ENCODE results near the gene B3GAT2.

Gene B3GAT2

DNA sequence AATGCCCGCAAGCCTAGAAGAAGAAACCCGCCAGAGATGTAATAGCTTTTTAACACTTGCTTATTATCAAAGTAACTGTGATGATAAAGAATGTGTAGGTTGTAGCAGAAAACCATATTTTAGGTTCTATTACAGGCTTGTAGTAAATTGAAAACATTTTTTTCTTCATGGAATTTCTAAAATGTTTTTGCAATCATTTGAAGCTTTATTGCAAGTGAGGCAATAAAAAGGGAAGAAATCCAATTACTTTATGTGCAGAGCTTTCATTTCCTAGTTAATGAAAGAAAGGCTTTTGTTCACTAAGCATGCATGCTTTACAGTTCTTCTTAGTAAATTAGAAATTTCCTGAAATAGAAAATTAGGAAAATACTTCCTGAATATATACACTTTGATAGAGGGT lies 135.1 kb downstream of the B3GAT2 start:
- Histone ChIP-seq H3K27ac (ENCODE audit: low read depth, low read length) (no peak overlapping the region), H3K9ac (ENCODE audit: low read depth in 1 of 2, low read length in 2 of 2) (no peak overlapping the region), H3K27me3 (ENCODE audit: control insufficient read depth in 1 of 2, insufficient read depth in 2 of 2, low read length in 2 of 2) (no peaks in the 10 kb centered on the region), H3K4me1 (ENCODE audit: control insufficient read depth in 1 of 2, insufficient read depth in 2 of 2, low read length in 2 of 2) (no peaks in the 10 kb centered on the region), H3K4me3 (ENCODE audit: low read depth in 1 of 2, low read length in 2 of 2) (no peak overlapping the region), H3K9me3 (ENCODE audit: control insufficient read depth in 1 of 2, low read length in 2 of 2) (no peaks in the 10 kb centered on the region), H3K36me3 (ENCODE audit: control insufficient read depth in 1 of 2, insufficient read depth in 2 of 2, low read length in 2 of 2) (no peaks in the 10 kb centered on the region)

DNA sequence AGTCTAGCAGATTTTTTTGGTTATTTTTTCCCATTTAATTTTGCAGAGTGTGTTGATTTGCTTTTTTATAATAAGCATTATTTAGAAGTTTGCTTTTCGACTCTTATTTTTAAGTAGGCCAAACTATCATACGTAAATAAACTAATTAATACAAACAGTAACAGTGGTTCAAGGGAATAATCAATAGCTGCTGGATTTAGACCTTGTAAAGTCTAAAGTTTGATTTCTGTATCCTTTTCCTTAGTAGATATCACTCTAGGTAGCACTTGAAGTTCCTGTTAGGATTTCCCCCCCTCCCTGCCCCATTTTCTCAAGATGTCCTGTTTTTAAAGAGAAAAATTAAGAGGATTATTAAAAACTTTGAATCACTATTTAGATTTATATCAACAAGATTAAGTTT lies 136.1 kb downstream of the B3GAT2 start:
- Histone ChIP-seq H3K36me3 (ENCODE audit: control insufficient read depth in 1 of 2, insufficient read depth in 2 of 2, low read length in 2 of 2) (no peaks in the 10 kb centered on the region), H3K27ac (ENCODE audit: low read depth, low read length) (no peak overlapping the region)

DNA sequence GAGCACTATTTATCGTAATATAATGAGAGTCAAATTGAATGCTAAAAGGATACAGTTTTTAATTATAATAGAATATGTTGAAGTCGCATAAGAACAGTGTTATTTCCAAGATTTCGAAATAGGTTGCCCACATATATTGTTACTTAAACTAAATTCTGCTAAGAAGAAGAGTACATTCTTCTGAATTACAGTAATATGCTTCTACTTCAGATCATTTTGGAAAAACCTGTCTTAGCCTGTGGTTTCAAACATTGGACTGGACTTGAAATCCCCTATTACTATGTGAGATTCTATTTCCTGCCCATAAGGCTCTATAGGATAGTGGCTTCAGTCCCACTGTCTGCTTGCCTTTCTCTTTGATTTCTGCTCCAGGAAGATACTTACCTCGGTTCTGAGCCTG lies 137.2 kb downstream of the B3GAT2 start:
- Histone ChIP-seq H3K27ac (ENCODE audit: low read depth, low read length) (no peak overlapping the region), H3K4me1 (ENCODE audit: control insufficient read depth in 1 of 2, insufficient read depth in 2 of 2, low read length in 2 of 2) (peaks cover 0 to 2% of the 10 kb centered on the region in 2 donors), H3K9ac (ENCODE audit: low read depth in 1 of 2, low read length in 2 of 2) (no peak overlapping the region)

More for the DNA sequence above, 136.1 kb downstream of the B3GAT2 start:
- H3K9me3 ChIP-seq (ENCODE audit: control insufficient read depth in 1 of 2, low read length in 2 of 2), result no peaks in the 10 kb centered on the region
- H3K27me3 ChIP-seq (ENCODE audit: control insufficient read depth in 1 of 2, insufficient read depth in 2 of 2, low read length in 2 of 2), result no peaks in the 10 kb centered on the region
- H3K9ac ChIP-seq (ENCODE audit: low read depth in 1 of 2, low read length in 2 of 2), result no peak overlapping the region
- no peak overlapping the region for H3K4me3 ChIP-seq (ENCODE audit: low read depth in 1 of 2, low read length in 2 of 2)
- no peaks in the 10 kb centered on the region for H3K4me1 ChIP-seq (ENCODE audit: control insufficient read depth in 1 of 2, insufficient read depth in 2 of 2, low read length in 2 of 2)

DNA sequence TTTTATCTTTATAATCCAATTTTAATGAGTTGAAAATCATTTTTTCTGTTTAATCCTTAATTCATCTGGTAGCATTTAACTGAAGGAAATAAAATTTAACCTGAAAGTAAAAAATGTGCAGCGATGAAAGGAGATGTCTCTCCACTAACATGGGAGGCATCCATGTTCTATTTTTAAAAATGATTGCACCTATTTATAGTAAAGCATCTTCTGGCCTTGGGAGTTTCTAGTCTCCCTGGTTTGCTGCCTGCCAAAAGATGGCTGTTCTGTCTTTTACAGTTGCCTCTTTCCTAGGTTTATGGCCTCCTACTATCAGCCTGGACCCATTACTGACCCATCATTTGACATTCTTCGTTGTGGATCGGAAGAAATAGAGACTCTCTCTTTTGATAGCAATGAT lies 143.0 kb downstream of the B3GAT2 start:
- Histone ChIP-seq H3K9ac (ENCODE audit: low read depth in 1 of 2, low read length in 2 of 2) (no peak overlapping the region), H3K27me3 (ENCODE audit: control insufficient read depth in 1 of 2, insufficient read depth in 2 of 2, low read length in 2 of 2) (no peaks in the 10 kb centered on the region), H3K4me1 (ENCODE audit: control insufficient read depth in 1 of 2, insufficient read depth in 2 of 2, low read length in 2 of 2) (peaks cover 0 to 5% of the 10 kb centered on the region in 2 donors), H3K4me3 (ENCODE audit: low read depth in 1 of 2, low read length in 2 of 2) (no peak overlapping the region), H3K36me3 (ENCODE audit: control insufficient read depth in 1 of 2, insufficient read depth in 2 of 2, low read length in 2 of 2) (no peaks in the 10 kb centered on the region), H3K27ac (ENCODE audit: low read depth, low read length) (no peak overlapping the region), H3K9me3 (ENCODE audit: control insufficient read depth in 1 of 2, low read length in 2 of 2) (no peaks in the 10 kb centered on the region)

More for the DNA sequence above, 137.2 kb downstream of the B3GAT2 start:
- Histone ChIP-seq H3K9me3 (ENCODE audit: control insufficient read depth in 1 of 2, low read length in 2 of 2) (no peaks in the 10 kb centered on the region), H3K27me3 (ENCODE audit: control insufficient read depth in 1 of 2, insufficient read depth in 2 of 2, low read length in 2 of 2) (no peaks in the 10 kb centered on the region), H3K36me3 (ENCODE audit: control insufficient read depth in 1 of 2, insufficient read depth in 2 of 2, low read length in 2 of 2) (no peaks in the 10 kb centered on the region), H3K4me3 (ENCODE audit: low read depth in 1 of 2, low read length in 2 of 2) (no peak overlapping the region)

DNA sequence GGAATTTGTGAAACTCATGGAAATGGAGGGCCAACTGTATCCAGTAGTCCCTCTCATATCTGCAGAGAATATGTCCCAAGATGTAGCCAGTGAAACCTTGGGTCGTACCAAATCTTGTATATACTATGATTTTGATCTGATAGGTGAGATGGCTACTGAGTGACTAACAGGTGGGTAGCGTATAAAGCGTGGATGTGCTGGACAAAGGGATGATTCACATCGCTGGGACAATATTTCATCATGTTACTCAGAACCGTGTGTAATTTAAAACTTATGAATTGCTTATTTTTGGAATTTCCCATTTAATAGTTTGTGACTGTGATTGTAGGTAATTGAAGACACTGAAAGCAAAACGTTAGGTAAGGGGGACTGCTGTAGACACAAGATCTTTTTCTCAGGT lies 145.1 kb downstream of the B3GAT2 start:
- H3K4me3 ChIP-seq (ENCODE audit: low read depth in 1 of 2, low read length in 2 of 2), result no peak overlapping the region
- no peak overlapping the region for H3K27ac ChIP-seq (ENCODE audit: low read depth, low read length)
- no peaks in the 10 kb centered on the region for H3K36me3 ChIP-seq (ENCODE audit: control insufficient read depth in 1 of 2, insufficient read depth in 2 of 2, low read length in 2 of 2)
- H3K27me3 ChIP-seq (ENCODE audit: control insufficient read depth in 1 of 2, insufficient read depth in 2 of 2, low read length in 2 of 2), result no peaks in the 10 kb centered on the region
- H3K9ac ChIP-seq (ENCODE audit: low read depth in 1 of 2, low read length in 2 of 2), result no peak overlapping the region
- H3K4me1 ChIP-seq (ENCODE audit: control insufficient read depth in 1 of 2, insufficient read depth in 2 of 2, low read length in 2 of 2), result peaks cover 0 to 5% of the 10 kb centered on the region in 2 donors
- no peaks in the 10 kb centered on the region for H3K9me3 ChIP-seq (ENCODE audit: control insufficient read depth in 1 of 2, low read length in 2 of 2)

All from duodenal mucosa (tissue), 2 donors.